Stomach (tissue), 9 donors: ENCODE measurements around the gene NTM. TPM values are rescaled to one million over a fixed set of nuclear protein-coding genes. Genes with fewer than 3 reads are reported as not detected.

ENCODE experiments used
- DNase-seq, 2 donors: peaks; one replicate each; pipeline versions ENCODE4 v3.0.0 to v3.0.0-alpha.2; 2013 to 2019
- H3K27ac ChIP-seq, 5 donors: fragments of 200-600 bp in 4 of 5; sonication (generic) in 4 of 5; one replicate each; pipeline ENCODE4 v1.5.1; 2013 to 2019; ENCODE audit warnings: mild to moderate bottlenecking in 1 of 5, moderate library complexity in 1 of 5
- H3K27me3 ChIP-seq, 3 donors: fragments of 200-600 bp; sonication (generic); one replicate each; pipeline ENCODE4 v1.5.1; 2017 to 2019; ENCODE audit warnings: mixed run types in 1 of 3
- H3K36me3 ChIP-seq, 4 donors: fragments of 200-600 bp; sonication (generic); 1 replicate in 3 of 4; 2 replicates in 1 of 4; pipeline ENCODE4 v1.5.1; 2016 to 2019
- H3K4me1 ChIP-seq, 4 donors: fragments of 200-600 bp; sonication (generic); one replicate each; pipeline ENCODE4 v1.5.1; 2016 to 2019
- H3K4me3 ChIP-seq, 4 donors: fragments of 200-600 bp; sonication (generic) in 3 of 4; one replicate each; pipeline ENCODE4 v1.5.1; 2016 to 2019; ENCODE audit warnings: mild to moderate bottlenecking in 1 of 4
- H3K9me3 ChIP-seq, 4 donors: fragments of 200-600 bp; sonication (generic); one replicate each; pipeline ENCODE4 v1.5.1; 2016 to 2019
- EP300 ChIP-seq: sonication (generic); formaldehyde crosslinking; IDR thresholded peaks from one replicate; pipeline ENCODE4 v1.6.1; 2017; ENCODE audit warnings: antibody characterized with exemption
- POLR2A ChIP-seq, 4 donors: fragments of 450-650 bp; IDR thresholded peaks; one replicate each; pipeline ENCODE4 v1.6.1; 2016; ENCODE audit warnings: antibody characterized with exemption in 4 of 4, control low read depth in 2 of 4, mild to moderate bottlenecking in 1 of 4, moderate library complexity in 1 of 4
- POLR2AphosphoS5 ChIP-seq, 3 donors: sonication (generic); formaldehyde crosslinking; IDR thresholded peaks; one replicate each; pipeline ENCODE4 v1.6.1; 2016; ENCODE audit warnings: antibody characterized with exemption in 3 of 3
- WGBS, 5 donors: extraction: QIAGEN DNeasy Blood & Tissue Kit in 3 of 5; methylation state at CpG; one replicate each; pipeline versions ENCODE4 v1.1.5 to v1.1.7; 2013 to 2018; 5-methylcytosine and 5-hydroxymethylcytosine counted together
- intact Hi-C: fragments of 100-400 bp; cut with DNase I; formaldehyde crosslinking; loops from one replicate; pipeline ENCODE4 v1.15.1; 2023; ENCODE audit warnings: low total_unique reads
- polyA plus RNA-seq, 3 donors: library from polyadenylated mRNA; stranded (reverse); fragments of 200-250 nt; gene quantifications; one replicate each; pipeline ENCODE4 v1.2.3, GENCODE V29; 2013
- total RNA-seq, 5 donors: library from RNA; depleted of rRNA; stranded (reverse); fragments of >200 nt; gene quantifications; one replicate each; pipeline versions ENCODE4 v1.1.0 to v1.2.3, GENCODE V29; 2014 to 2016
- TF ChIP-seq, protein P1 (sequence below), 7 experiments: fragments of 450-650 bp in 4 of 7; fragments of 200-600 bp in 3 of 7; sonication (generic) in 3 of 7; IDR thresholded peaks; one replicate each; pipeline ENCODE4 v1.5.1; 2016 to 2019; ENCODE audit warnings: antibody characterized with exemption in 7 of 7, control low read depth in 2 of 7, mild to moderate bottlenecking in 1 of 7
- donor health status: healthy with polysubstance abuse.
- donor health status: Bipolar disorder and iron deficiency.
- donor health status: healthy.

NTM gene
- total and polyA plus RNA-seq, 8 donors, result 0.50 to 8.4 (median 1.3) TPM; not detected in 3

DNA sequence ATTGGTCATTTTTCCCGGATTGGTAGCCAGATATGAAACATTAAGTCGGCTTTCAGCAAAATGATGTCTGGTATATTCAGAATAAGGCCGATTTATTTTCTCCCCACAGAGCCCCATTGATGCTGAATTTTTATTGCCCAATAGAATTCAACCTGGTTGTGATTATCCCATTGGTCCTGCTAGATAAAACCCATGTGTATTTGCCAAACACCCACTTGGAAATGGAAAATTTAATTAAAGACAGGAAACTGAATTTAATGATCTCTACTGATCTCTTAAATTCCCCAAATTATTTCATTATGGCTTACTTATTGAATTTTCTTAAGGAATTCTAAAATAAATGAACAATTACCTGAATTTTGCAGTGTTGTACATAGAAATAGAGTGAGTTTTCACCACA lies 609.8 kb downstream of the NTM start:
- Histone ChIP-seq H3K4me3 (no peak overlapping the region), H3K27me3 (peaks cover 0 to 16% (median 0%) of the 10 kb centered on the region in 3 donors), H3K4me1 (no peaks in the 10 kb centered on the region), H3K36me3 (no peaks in the 10 kb centered on the region), H3K27ac (no peak overlapping the region), H3K9me3 (peaks cover 0 to 9% (median 3%) of the 10 kb centered on the region in 4 donors)
- no peak for DNase-seq
- 73 to 92% (median 86%) methylated on average over 3 of the region's 3 CpGs for WGBS, 5 donors
- intact Hi-C loops, result no loop called here
- TF ChIP-seq POLR2A (IDR thresholded peaks at IDR 0.05) (no peak), POLR2AphosphoS5 (IDR thresholded peaks at IDR 0.05) (no peak), EP300 (no peak)
- TF ChIP-seq, protein P1, sequence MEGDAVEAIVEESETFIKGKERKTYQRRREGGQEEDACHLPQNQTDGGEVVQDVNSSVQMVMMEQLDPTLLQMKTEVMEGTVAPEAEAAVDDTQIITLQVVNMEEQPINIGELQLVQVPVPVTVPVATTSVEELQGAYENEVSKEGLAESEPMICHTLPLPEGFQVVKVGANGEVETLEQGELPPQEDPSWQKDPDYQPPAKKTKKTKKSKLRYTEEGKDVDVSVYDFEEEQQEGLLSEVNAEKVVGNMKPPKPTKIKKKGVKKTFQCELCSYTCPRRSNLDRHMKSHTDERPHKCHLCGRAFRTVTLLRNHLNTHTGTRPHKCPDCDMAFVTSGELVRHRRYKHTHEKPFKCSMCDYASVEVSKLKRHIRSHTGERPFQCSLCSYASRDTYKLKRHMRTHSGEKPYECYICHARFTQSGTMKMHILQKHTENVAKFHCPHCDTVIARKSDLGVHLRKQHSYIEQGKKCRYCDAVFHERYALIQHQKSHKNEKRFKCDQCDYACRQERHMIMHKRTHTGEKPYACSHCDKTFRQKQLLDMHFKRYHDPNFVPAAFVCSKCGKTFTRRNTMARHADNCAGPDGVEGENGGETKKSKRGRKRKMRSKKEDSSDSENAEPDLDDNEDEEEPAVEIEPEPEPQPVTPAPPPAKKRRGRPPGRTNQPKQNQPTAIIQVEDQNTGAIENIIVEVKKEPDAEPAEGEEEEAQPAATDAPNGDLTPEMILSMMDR (IDR thresholded peaks at IDR 0.05), result no peak

DNA sequence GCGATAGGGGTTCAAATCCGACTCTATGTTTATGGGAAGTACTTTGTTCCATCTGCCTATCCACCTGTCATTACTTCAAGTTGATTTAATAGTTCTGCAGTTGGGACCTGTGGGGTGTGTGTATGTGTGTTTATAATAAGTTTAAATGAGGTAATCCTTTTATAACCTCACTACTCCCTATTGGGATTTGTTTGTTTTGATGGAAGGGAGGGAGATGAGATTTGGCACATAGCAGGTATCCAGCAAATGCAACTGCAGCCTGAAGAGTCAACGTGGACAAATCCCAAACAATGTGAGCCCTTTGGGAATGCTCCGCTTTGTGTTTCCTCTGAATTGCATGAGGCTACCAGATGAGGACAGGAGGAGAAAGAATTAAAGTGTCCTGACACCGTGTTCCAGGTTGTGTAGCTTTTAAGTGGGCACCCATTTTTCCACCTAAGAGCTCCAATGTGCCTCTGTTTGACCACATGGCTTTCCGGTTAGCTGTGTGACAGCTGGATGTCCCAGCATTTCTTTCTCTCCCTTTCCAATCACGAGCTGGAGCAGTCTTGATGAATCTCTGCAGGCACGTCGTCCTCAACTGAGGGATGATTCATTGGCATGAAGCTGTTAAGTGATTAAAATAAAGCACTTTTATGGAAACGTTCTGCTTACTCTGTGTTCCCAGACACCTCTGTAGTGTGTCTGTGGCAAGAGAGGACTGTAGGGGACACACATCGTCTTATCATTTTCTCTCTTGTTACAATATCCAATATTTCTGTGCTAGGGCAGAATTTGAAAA lies 610.7 kb downstream of the NTM start:
- no peak overlapping the region for H3K4me3 ChIP-seq
- peaks cover 0 to 16% (median 0%) of the 10 kb centered on the region in 3 donors for H3K27me3 ChIP-seq
- no peaks in the 10 kb centered on the region for H3K4me1 ChIP-seq
- peaks cover 0 to 9% (median 3%) of the 10 kb centered on the region in 4 donors for H3K9me3 ChIP-seq
- H3K27ac ChIP-seq, result no peak overlapping the region
- no peaks in the 10 kb centered on the region for H3K36me3 ChIP-seq
- no peak for TF ChIP-seq POLR2AphosphoS5 (IDR thresholded peaks at IDR 0.05)
- TF ChIP-seq, protein P1 (IDR thresholded peaks at IDR 0.05), result no peak
- TF ChIP-seq POLR2A (IDR thresholded peaks at IDR 0.05), result no peak
- TF ChIP-seq EP300, result no peak
- DNase-seq, result no peak
- intact Hi-C loops, result no loop called here
- WGBS, 5 donors, result 57 to 69% (median 67%) methylated on average over 11 of the region's 11 CpGs

- TF ChIP-seq POLR2AphosphoS5 (IDR thresholded peaks at IDR 0.05) (no peak), POLR2A (IDR thresholded peaks at IDR 0.05) (no peak), EP300 (no peak)
- TF ChIP-seq, protein P1 (IDR thresholded peaks at IDR 0.05), result no peak
- DNase-seq, result no peak
- Histone ChIP-seq H3K27me3 (peaks cover 0 to 9% (median 0%) of the 10 kb centered on the region in 3 donors), H3K4me1 (no peaks in the 10 kb centered on the region), H3K9me3 (peaks cover 0 to 9% (median 3%) of the 10 kb centered on the region in 4 donors), H3K36me3 (no peaks in the 10 kb centered on the region), H3K4me3 (no peak overlapping the region), H3K27ac (no peak overlapping the region)
- WGBS, 5 donors, result 21 to 44% (median 38%) methylated on average over 3 of the region's 3 CpGs
- intact Hi-C loops, result no loop called here
These were observed 611.7 kb downstream of the NTM start for GRCh38 chr11:131982154-131982553.

- H3K4me3 ChIP-seq, result no peak overlapping the region
- WGBS, 5 donors, result 47 to 64% (median 58%) methylated on average over 4 of the region's 4 CpGs
- TF ChIP-seq POLR2A (IDR thresholded peaks at IDR 0.05), result no peak
- TF ChIP-seq EP300, result no peak
- TF ChIP-seq POLR2AphosphoS5 (IDR thresholded peaks at IDR 0.05), result no peak
- TF ChIP-seq, protein P1 (IDR thresholded peaks at IDR 0.05), result no peak
- H3K27ac ChIP-seq, result no peak overlapping the region
- intact Hi-C loops, result no loop called here
- H3K4me1 ChIP-seq, result no peaks in the 10 kb centered on the region
- peaks cover 0 to 9% (median 3%) of the 10 kb centered on the region in 4 donors for H3K9me3 ChIP-seq
- peaks cover 0 to 7% (median 0%) of the 10 kb centered on the region in 3 donors for H3K27me3 ChIP-seq
- no peaks in the 10 kb centered on the region for H3K36me3 ChIP-seq
- DNase-seq, result peak in 1 of 2 donors; percentile 80
These were observed 615.5 kb downstream of the NTM start for GRCh38 chr11:131985846-131986301.
